T-helper 2 cell treated with Interferon-gamma antibody and Interleukin-4, amounts not matched to agents 100 ng/mL and 5 ng/mL, for 36 hours (primary cell): Measurements from ENCODE around the gene CEP85. TPM values are rescaled to one million over a fixed set of nuclear protein-coding genes. Genes with fewer than 3 reads are reported as not detected.

ENCODE experiments used
- intact Hi-C: fragments of 100-400 bp; cut with micrococcal nuclease; formaldehyde crosslinking; loops from one replicate; pipeline ENCODE4 v1.15.1; 2023
- total RNA-seq: library from RNA; stranded (reverse); gene quantifications from 2 replicates; pipeline ENCODE4 v1.2.3, GENCODE V29; 2022

CEP85 gene
- total RNA-seq, result 41.0 and 44.0 TPM in 2 replicates

- intact Hi-C loops, result loop anchor here (1.0 to 2.0 kb wide), 4 partner anchors 41 to 123 kb away; partner anchors contain the start of genes PDIK1L and ZNF593
Observed at GRCh38 chr1:26233903-26234643, at the start of gene CEP85. TSS of gene CEP85 (plus strand) at chr1:26234200. CDS start at chr1:26239784, 5,584 bp downstream.

GRCh38 chr1:26184883-26185282, 49.1 kb upstream of the CEP85 start:
- intact Hi-C loops, result no loop called here

- intact Hi-C loops, result no loop called here
Observed at GRCh38 chr1:26187882-26188281, 46.1 kb upstream of the CEP85 start.

GRCh38 chr1:26188477-26188876, 45.5 kb upstream of the CEP85 start:
- intact Hi-C loops, result no loop called here

GRCh38 chr1:26189331-26189730, 44.7 kb upstream of the CEP85 start:
- intact Hi-C loops, result no loop called here

GRCh38 chr1:26189751-26190275, 44.2 kb upstream of the CEP85 start:
- intact Hi-C loops, result no loop called here

GRCh38 chr1:26190373-26190987, 43.5 kb upstream of the CEP85 start, which contains the start of gene CATSPER4:
TSS of gene CATSPER4 (plus strand) at chr1:26190602. CDS start at chr1:26190628, 26 bp downstream.
- intact Hi-C loops, result no loop called here

- intact Hi-C loops, result no loop called here
Observed at GRCh38 chr1:26191739-26192138, 42.3 kb upstream of the CEP85 start.

GRCh38 chr1:26195805-26196204, 38.2 kb upstream of the CEP85 start:
- intact Hi-C loops, result no loop called here

GRCh38 chr1:26197301-26197700, 36.7 kb upstream of the CEP85 start:
- intact Hi-C loops, result no loop called here

GRCh38 chr1:26197813-26198212, 36.2 kb upstream of the CEP85 start:
- intact Hi-C loops, result no loop called here

- intact Hi-C loops, result no loop called here
Observed at GRCh38 chr1:26200413-26200812, 33.6 kb upstream of the CEP85 start.

- intact Hi-C loops, result no loop called here
Observed at GRCh38 chr1:26203642-26204318, 30.2 kb upstream of the CEP85 start.

- intact Hi-C loops, result no loop called here
Observed at GRCh38 chr1:26210147-26210870, 23.7 kb upstream of the CEP85 start.

GRCh38 chr1:26212726-26213125, 21.3 kb upstream of the CEP85 start:
- intact Hi-C loops, result no loop called here

- intact Hi-C loops, result no loop called here
Observed at GRCh38 chr1:26213335-26213905, 20.6 kb upstream of the CEP85 start.

GRCh38 chr1:26215246-26215645, 18.8 kb upstream of the CEP85 start:
- intact Hi-C loops, result no loop called here

GRCh38 chr1:26218906-26219494, 15.0 kb upstream of the CEP85 start:
- intact Hi-C loops, result no loop called here

- intact Hi-C loops, result no loop called here
Observed at GRCh38 chr1:26220199-26220912, 13.6 kb upstream of the CEP85 start.

- intact Hi-C loops, result no loop called here
Observed at GRCh38 chr1:26221094-26221493, 12.9 kb upstream of the CEP85 start.
